NCI-H526 treated with DMSO at 0.1 percent for 48 hours (cell line): ENCODE data around the gene IL22RA1.

Source experiments
- DNase-seq: peaks from one replicate; lab custom pipeline; 2025; lab: John Stamatoyannopoulos, UW

IL22RA1 gene

GRCh38 chr1:24114753-24115152 lies 28.2 kb downstream of the IL22RA1 start:
- DNase-seq = no peak

GRCh38 chr1:24113641-24114033 lies 29.3 kb downstream of the IL22RA1 start:
- no peak for DNase-seq

- DNase-seq = peak; percentile 45
Measured at GRCh38 chr1:24111996-24112779, 30.8 kb downstream of the IL22RA1 start, which contains the start of gene MYOM3. Gene MYOM3 (minus strand): TSS chr1:24112135. CDS start chr1:24108636, 3,499 bp downstream.

GRCh38 chr1:24111262-24111995 lies 31.5 kb downstream of the IL22RA1 start:
- DNase-seq = no peak

GRCh38 chr1:24110642-24111261 lies 32.2 kb downstream of the IL22RA1 start:
- no peak for DNase-seq

- DNase-seq = no peak
Measured at GRCh38 chr1:24109686-24110475, 33.1 kb downstream of the IL22RA1 start.

- no peak for DNase-seq
Measured at GRCh38 chr1:24109166-24109483, 33.8 kb downstream of the IL22RA1 start.

GRCh38 chr1:24108334-24109165 lies 34.4 kb downstream of the IL22RA1 start:
- no peak for DNase-seq

- DNase-seq = no peak
Measured at GRCh38 chr1:24107462-24108138, 35.3 kb downstream of the IL22RA1 start.

- no peak for DNase-seq
Measured at GRCh38 chr1:24105368-24106160, 37.4 kb downstream of the IL22RA1 start.

- no peak for DNase-seq
Measured at GRCh38 chr1:24104854-24105253, 38.1 kb downstream of the IL22RA1 start.

GRCh38 chr1:24103879-24104278 lies 39.1 kb downstream of the IL22RA1 start:
- DNase-seq = no peak

GRCh38 chr1:24103408-24103807 lies 39.5 kb downstream of the IL22RA1 start:
- DNase-seq = no peak

- no peak for DNase-seq
Measured at GRCh38 chr1:24102961-24103360, 40.0 kb downstream of the IL22RA1 start.

- DNase-seq = no peak
Measured at GRCh38 chr1:24101796-24102586, 40.9 kb downstream of the IL22RA1 start.

GRCh38 chr1:24100945-24101737 lies 41.8 kb downstream of the IL22RA1 start:
- no peak for DNase-seq

- no peak for DNase-seq
Measured at GRCh38 chr1:24098943-24099638, 43.8 kb downstream of the IL22RA1 start.

GRCh38 chr1:24098102-24098501 lies 44.8 kb downstream of the IL22RA1 start:
- DNase-seq = no peak
